Stimulated activated CD4-positive, alpha-beta T cell treated with anti-CD3 and anti-CD28 coated beads, Interleukin-4, amount 100 ng/mL, for 48 hours (primary cell): ENCODE results near the gene PDE3A.
"Not testable (repeated sequence)": the region's sequence is repeated elsewhere in the genome, so short reads cannot be mapped to it uniquely, and the experiment has no call there.

Experiments used
- DNase-seq, 2 donors: peaks; one replicate each; pipeline ENCODE4 v3.0.0-alpha.2; 2020; ENCODE audit warnings: low read depth in 2 of 2

The PDE3A gene

GRCh38 chr12:20374795-20375194, 6.5 kb downstream of the PDE3A start:
- no peak for DNase-seq

- DNase-seq: no peak
Observed at GRCh38 chr12:20375560-20375959, 7.2 kb downstream of the PDE3A start.

- no peak for DNase-seq
Observed at GRCh38 chr12:20376984-20377383, 8.6 kb downstream of the PDE3A start.

GRCh38 chr12:20377750-20378149, 9.4 kb downstream of the PDE3A start:
- DNase-seq: no peak

DNA sequence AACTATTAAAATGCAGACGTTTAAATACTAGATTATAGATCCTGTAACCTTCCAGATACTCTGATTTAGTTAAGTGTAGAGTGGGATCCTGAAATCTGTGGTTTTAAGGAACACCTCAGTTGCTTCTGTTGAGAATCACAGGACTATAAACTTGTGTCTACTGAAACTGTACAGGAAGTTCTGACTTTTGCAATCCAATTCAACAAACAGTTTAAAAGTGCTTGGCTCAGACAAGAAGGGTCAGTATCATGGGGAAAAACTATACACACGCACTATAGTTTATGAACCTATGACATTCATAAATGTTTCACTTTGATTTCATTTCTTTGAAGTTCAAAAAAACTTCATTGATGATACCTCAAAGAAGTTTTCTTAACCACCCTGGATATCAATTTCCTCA, 13.8 kb downstream of the PDE3A start:
- no peak for DNase-seq

GRCh38 chr12:20383612-20384011, 15.3 kb downstream of the PDE3A start:
- DNase-seq: no peak

- DNase-seq: not testable (repeated sequence)
Observed at GRCh38 chr12:20384836-20385235, 16.5 kb downstream of the PDE3A start.

DNA sequence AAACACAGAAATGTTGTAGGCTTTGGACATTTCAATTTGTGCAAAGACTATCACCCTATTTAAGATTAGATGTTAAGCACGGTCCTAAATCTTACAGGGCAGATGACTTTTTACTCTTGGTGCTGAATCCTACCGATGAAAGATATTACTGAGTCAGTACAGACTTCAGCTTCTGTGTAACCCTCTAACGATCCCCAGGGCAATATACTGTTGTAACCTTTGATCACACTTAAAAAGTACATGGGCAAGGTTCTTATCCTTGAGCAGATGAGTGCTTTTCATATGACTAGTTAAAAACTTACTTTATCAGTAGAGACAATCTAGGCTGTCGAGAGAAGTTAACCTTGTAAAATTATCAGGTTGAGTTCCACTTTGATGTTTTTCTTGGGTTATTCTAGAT, 22.5 kb downstream of the PDE3A start:
- no peak for DNase-seq

- DNase-seq: no peak
Observed at GRCh38 chr12:20392339-20392738, 24.0 kb downstream of the PDE3A start.

GRCh38 chr12:20393707-20394106, 25.4 kb downstream of the PDE3A start:
- no peak for DNase-seq

- DNase-seq: no peak
Observed at GRCh38 chr12:20395791-20396550, 27.6 kb downstream of the PDE3A start.

GRCh38 chr12:20398686-20399085, 30.3 kb downstream of the PDE3A start:
- no peak for DNase-seq

DNA sequence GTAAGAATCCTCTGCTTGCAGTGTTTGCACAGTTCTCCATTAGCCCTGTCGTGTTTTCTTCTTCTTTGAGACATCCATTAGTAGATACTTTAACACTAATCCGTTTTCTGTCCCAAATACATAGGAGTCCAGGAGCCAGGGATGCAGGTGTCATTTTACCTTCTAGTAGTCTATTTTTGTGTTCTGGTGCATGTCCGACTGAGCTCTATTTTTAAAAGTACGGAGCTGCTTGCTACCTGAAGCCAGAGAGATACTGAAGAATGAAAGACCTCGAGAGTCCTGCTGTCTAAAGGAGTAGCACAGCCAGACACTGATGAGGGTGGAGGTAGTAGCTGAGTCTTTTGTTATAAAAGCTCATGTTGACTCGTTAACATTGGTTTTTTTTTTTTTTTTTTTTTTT, 31.7 kb downstream of the PDE3A start:
- no peak for DNase-seq

DNA sequence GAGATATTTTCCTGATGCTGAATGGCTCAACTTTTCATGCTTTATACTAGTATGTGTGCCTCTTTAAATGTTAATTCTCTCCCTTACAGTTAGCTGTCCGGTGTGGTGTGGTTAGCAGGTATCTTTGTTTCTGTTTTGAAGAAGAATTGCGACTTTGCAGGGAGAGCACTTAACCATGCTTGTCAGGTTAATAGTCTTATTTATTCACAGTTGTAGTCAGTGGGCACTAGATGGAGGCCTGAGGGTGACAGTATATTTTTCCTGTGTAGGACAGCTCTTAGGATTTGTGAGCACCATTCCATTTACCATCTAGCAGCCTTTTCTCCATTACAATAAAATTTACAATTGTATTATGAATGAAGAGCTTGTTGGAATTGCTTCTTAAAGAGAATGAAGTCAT, 34.9 kb downstream of the PDE3A start:
- DNase-seq: no peak

DNA sequence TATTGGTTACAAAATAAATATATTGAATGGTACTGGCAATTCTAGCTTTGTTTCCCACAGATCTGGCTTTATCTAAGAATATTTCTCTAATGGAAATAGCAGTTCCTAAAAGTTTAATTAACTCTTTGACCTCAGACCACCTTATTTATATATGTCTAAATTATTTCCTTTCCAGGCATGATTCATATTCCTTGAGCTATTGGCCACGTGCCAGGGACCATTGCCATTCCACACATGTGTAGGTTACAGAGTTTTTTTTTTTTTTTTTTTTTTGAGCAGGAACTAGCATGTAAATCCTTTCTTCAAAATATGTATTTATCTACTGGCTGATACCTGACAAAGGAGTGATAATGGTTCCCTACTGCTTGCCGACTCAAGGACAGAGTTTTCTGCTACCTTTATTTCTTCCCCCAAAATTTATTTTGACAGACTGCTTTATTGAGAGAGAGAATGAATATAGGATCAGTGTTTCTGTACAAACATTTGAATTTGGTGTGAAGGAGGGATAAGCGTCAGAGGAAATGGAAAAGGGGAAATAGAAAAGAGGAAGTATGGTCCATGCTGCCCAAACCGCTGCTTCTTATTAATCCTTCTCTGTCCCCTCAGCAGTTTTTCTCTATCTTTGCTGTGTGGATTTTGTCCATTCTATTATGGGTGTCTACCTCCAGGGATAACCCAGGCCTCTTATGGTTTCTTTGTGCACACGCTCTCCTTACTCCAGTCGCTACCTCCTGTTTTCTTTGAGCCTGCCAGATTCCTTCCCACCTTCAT, 36.4 kb downstream of the PDE3A start:
- no peak for DNase-seq

DNA sequence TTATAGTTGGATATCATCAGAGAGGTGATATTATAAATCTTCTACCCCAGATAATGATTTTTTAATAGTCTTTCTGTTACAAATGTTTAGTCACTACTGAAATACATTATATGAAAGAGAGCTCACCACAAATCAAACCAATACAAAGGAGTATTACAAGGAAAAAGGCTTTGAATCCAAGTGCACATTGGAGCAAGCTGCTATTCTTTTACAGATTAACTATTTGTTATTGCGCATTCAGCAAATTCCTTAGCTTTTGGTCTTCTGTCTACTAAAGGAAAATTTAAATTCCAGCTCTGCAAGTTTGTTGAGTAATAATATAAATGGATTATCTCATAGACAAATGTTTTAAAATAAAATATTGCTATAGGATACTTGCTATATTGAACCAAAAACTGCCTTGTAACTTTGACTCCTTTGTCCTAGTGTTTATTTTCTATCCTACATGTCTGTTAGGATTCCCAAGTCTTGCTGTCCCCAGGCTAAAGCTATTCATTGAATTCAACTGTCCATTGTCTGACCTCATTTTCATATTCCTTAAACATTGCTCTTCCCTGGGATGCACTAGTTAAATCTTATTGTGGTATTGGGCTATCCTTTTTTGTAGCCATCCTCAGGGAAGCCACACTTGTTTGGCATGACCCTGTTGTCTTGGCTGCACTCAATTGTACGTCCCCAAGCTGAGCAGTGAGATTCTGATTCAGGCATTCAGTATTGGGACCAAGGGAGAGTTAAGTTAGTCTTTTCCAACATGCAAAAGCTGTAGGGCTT, 41.5 kb downstream of the PDE3A start:
- no peak for DNase-seq

DNA sequence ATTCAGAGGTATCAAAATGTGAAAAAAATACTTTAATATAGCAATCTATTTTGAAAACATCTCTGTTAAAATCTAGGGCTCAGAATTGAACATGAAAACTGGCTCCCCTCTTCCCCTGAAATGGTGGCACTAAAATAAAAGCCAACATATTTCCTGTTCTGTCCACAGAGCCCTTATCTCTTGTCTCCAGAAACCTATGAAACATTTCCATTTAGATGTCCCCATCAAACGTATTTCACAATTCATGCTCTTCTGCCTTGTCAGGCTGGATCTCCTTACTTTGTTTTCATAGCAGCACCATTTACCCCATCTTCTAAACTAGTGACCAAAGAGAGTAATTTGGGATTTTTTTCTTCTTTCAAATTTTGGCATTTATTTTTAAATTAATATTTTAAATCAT, 42.4 kb downstream of the PDE3A start:
- no peak for DNase-seq

DNA sequence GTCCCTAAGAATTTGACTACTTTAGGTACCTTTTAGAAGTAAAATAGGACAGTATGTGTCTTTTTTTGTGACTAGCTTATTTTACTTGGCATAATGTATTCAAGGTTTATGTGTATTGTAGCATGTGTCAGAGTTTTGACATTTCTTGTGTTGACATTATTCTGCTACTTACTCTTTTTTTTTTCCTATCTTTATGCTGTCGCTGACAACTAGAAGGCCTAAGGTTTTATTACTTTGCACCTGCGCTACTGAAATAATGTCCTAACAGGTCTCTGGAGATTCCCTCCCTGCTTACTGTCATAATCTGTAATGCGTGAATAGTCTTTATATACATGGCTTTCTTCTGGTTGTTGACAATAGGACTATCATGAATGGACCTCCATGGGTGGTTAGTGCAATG, 43.0 kb downstream of the PDE3A start:
- no peak for DNase-seq

DNA sequence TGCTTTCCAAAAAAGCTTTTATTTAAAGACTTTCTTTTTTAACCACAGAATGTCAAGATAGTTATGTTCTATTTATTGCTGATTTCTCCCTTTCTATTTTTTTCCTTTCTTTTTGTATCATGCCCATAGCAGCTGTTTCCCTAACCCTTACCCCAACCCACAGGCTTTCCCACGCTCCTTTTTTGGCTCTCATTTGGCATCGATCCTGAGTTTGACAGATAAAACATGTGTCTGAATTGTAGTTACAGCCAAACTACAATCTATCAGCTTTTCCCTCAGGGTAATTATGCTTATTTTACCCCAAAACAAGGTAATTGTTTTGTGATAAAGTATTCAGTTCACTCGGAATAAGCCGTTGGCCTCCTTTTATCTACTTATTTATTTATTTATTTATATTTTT, 46.7 kb downstream of the PDE3A start:
- no peak for DNase-seq

- no peak for DNase-seq
Observed at GRCh38 chr12:20415641-20416040, 47.3 kb downstream of the PDE3A start.

- no peak for DNase-seq
Observed at GRCh38 chr12:20420557-20420956, 52.2 kb downstream of the PDE3A start.

- DNase-seq: no peak
Observed at GRCh38 chr12:20421421-20421820, 53.1 kb downstream of the PDE3A start.

GRCh38 chr12:20423557-20423956, 55.2 kb downstream of the PDE3A start:
- no peak for DNase-seq
